Glomerular endothelial cell (primary cell): Measurements from ENCODE around the gene HAUS2. TPM values are rescaled to one million over a fixed set of nuclear protein-coding genes. Genes with fewer than 3 reads are reported as not detected.

Experiments
- DNase-seq: peaks from one replicate; pipeline ENCODE4 v3.0.0-alpha.2; 2011; ENCODE audit warnings: low read depth, low spot score; ENCODE audit errors: extremely low read depth
- total RNA-seq: library from RNA; depleted of rRNA; stranded (reverse); fragments of >200 nt; gene quantifications from 2 replicates; pipeline ENCODE4 v1.2.3, GENCODE V29; 2015

HAUS2 gene
- total RNA-seq, 1 donor from 2014 or later: 48.7 TPM

DNA sequence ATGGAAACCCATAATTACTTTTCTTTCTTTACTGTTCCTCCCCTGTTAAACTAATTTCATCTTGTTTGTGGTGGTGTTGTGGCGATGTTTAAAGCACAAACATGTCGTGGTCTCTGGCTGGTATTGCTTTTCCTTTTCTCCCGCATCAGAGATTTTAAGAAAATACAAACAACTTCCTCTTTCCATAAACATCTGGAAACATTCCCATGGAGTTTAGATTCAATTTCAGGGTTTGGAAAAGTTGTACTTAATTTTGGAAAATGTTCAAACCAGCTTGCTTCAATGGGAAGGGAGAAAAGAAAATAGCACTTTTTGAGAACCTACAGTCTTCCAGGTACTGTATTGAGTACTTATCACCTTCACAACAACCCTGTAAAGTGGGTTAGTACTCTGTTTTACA is 57.2 kb downstream of the HAUS2 start:
- DNase-seq: no peak

DNA sequence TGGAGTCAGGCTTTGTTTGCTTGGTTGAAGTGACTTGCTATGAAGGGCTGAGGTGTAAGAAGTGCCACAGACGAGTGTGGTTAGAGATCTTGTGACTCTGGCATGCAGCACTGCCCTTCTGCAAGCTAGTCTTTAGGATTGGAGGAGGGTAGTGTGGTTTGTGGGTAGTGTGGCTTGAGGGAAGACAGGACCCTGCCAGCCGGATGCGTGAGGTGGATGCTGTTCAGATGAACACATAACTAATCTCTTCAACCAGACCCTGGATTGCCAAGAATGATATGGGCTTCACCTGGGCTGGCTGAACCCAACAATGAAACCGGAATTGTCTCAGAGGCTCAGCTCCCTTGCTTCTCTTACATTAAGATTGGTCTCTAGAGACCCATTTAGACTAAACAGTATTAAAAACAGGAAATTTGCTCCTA is 59.5 kb downstream of the HAUS2 start:
- DNase-seq: no peak

GRCh38 chr15:42608752-42609488 is 60.3 kb downstream of the HAUS2 start:
- no peak for DNase-seq

DNA sequence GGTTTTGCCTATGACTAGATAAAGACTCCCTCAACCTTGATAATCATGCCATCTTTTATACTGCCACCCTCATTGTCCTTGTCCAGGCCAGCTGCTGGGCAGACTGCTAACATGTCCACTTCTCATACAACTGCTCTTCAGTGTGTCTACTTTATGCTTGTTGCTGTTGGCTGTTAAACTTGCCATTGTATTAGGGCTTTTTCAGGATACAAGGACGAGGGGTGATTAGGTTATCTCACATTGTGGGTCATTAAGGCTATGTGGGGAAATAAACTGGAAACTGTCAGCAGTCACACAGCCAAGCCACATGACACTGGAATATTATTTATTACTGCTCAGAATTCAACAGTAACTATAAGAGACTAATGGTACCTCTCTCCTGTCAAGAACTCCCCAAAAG is 62.9 kb downstream of the HAUS2 start:
- DNase-seq: no peak

GRCh38 chr15:42612367-42612912 is 63.8 kb downstream of the HAUS2 start:
- DNase-seq: no peak

- DNase-seq: no peak
These were observed 67.5 kb downstream of the HAUS2 start for GRCh38 chr15:42616107-42616506.

Other genes with a start within 250 kb of the HAUS2 start
- gene CAPN3, start 189.3 kb upstream of the HAUS2 start, total RNA-seq: 4.1 TPM in 1 of 2 replicates, not detected in the other
- gene ZNF106, start 57.7 kb upstream of the HAUS2 start, total RNA-seq: 28.5 and 34.4 TPM in 2 replicates
- gene SNAP23, start 53.2 kb upstream of the HAUS2 start, total RNA-seq: 106 and 118 TPM in 2 replicates
- 18.8 and 26.3 TPM in 2 replicates for gene LRRC57, start within 50 bp of the HAUS2 start, total RNA-seq
- 8.7 and 18.2 TPM in 2 replicates for gene STARD9, start 26.8 kb downstream of the HAUS2 start, total RNA-seq
- gene CDAN1, start 188.3 kb downstream of the HAUS2 start, total RNA-seq: 10.1 and 11.0 TPM in 2 replicates